HepG2 (cell line): ENCODE measurements around the gene GPN2. TPM values are rescaled to one million over a fixed set of nuclear protein-coding genes. Genes with fewer than 3 reads are reported as not detected.

Source experiments
- CREM ChIP-seq, 2 experiments: sonication (generic) in 1 of 2; formaldehyde crosslinking in 1 of 2; IDR thresholded peaks; 2 replicates each; pipeline versions ENCODE4 v1.4.0 to v1.6.1; 2016 to 2020; ENCODE audit warnings: antibody characterized with exemption in 1 of 2, mild to moderate bottlenecking in 1 of 2, missing genetic modification reagents in 1 of 2
- ELF1 ChIP-seq: sonication (generic); formaldehyde crosslinking; IDR thresholded peaks from 2 replicates; pipeline ENCODE4 v1.4.0; 2020; ENCODE audit warnings: missing genetic modification reagents
- HBP1 ChIP-seq: IDR thresholded peaks from 2 replicates; pipeline ENCODE4 v1.6.1; 2016; ENCODE audit warnings: low read depth, control low read depth
- HNRNPK ChIP-seq: fragments of 200-400 bp; formaldehyde crosslinking; IDR thresholded peaks from 2 replicates; pipeline ENCODE4 v1.6.1; 2018; ENCODE audit warnings: low read length, low read depth, moderate library complexity, mild to moderate bottlenecking; ENCODE audit not compliant: poor library complexity, severe bottlenecking
- JUN ChIP-seq: sonication (generic); formaldehyde crosslinking; IDR thresholded peaks from 2 replicates; pipeline ENCODE4 v1.4.0; 2020; ENCODE audit warnings: mild to moderate bottlenecking, missing genetic modification reagents
- KDM4B ChIP-seq: sonication (generic); formaldehyde crosslinking; IDR thresholded peaks from 2 replicates; pipeline ENCODE4 v1.4.0; 2020; ENCODE audit warnings: missing genetic modification reagents
- MLLT10 ChIP-seq: sonication (generic); formaldehyde crosslinking; IDR thresholded peaks from 2 replicates; pipeline ENCODE4 v1.4.0; 2020; ENCODE audit warnings: missing genetic modification reagents
- MTA3 ChIP-seq: sonication (generic); formaldehyde crosslinking; IDR thresholded peaks from 2 replicates; pipeline ENCODE4 v1.4.0; 2020; ENCODE audit warnings: missing genetic modification reagents
- MTF1 ChIP-seq: sonication (generic); formaldehyde crosslinking; IDR thresholded peaks from 2 replicates; pipeline ENCODE4 v1.5.0; 2020; ENCODE audit warnings: missing genetic modification reagents
- NFE2L1 ChIP-seq: sonication (generic); formaldehyde crosslinking; IDR thresholded peaks from 2 replicates; pipeline ENCODE4 v1.4.0; 2020; ENCODE audit warnings: missing genetic modification reagents, mild to moderate bottlenecking, borderline replicate concordance
- NFKBIZ ChIP-seq: IDR thresholded peaks from 2 replicates; pipeline ENCODE4 v1.6.1; 2018; ENCODE audit warnings: missing genetic modification reagents, missing compliant biosample characterization
- NFYB ChIP-seq: sonication (generic); formaldehyde crosslinking; IDR thresholded peaks from 2 replicates; pipeline ENCODE4 v1.4.0; 2020; ENCODE audit warnings: missing genetic modification reagents
- PBX2 ChIP-seq: IDR thresholded peaks from 2 replicates; pipeline ENCODE4 v1.6.1; 2016; ENCODE audit warnings: control low read depth
- PHF5A ChIP-seq: IDR thresholded peaks from one replicate; pipeline ENCODE4 v1.6.1; 2018; ENCODE audit warnings: low read depth, missing genetic modification reagents; ENCODE audit not compliant: unreplicated experiment
- PLSCR1 ChIP-seq: sonication (generic); formaldehyde crosslinking; IDR thresholded peaks from 2 replicates; pipeline ENCODE4 v1.5.0; 2020; ENCODE audit warnings: missing genetic modification reagents, mild to moderate bottlenecking, borderline replicate concordance
- SKI ChIP-seq: fragments of 450-650 bp; IDR thresholded peaks from one replicate; pipeline ENCODE4 v1.6.1; 2018; ENCODE audit warnings: mild to moderate bottlenecking; ENCODE audit not compliant: partially characterized antibody
- SRF ChIP-seq: IDR thresholded peaks from 2 replicates; pipeline ENCODE4 v1.6.1; 2011; ENCODE audit warnings: mild to moderate bottlenecking, low read depth, low read length, moderate library complexity
- ZFP1 ChIP-seq: IDR thresholded peaks from 2 replicates; pipeline ENCODE4 v1.6.1; 2016
- ZMYM2 ChIP-seq: sonication (generic); formaldehyde crosslinking; IDR thresholded peaks from 2 replicates; pipeline ENCODE4 v1.8.0; 2022; ENCODE audit warnings: mild to moderate bottlenecking, missing genetic modification reagents
- ZNF143 ChIP-seq: sonication (generic); formaldehyde crosslinking; IDR thresholded peaks from 2 replicates; pipeline ENCODE4 v1.4.0; 2020; ENCODE audit warnings: missing genetic modification reagents
- ZNF24 ChIP-seq: fragments of 450-650 bp; IDR thresholded peaks from 2 replicates; pipeline ENCODE4 v1.6.1; 2017; ENCODE audit warnings: antibody characterized with exemption, mild to moderate bottlenecking
- ZNF34 ChIP-seq: sonication (generic); formaldehyde crosslinking; IDR thresholded peaks from 2 replicates; pipeline ENCODE4 v1.4.0; 2020; ENCODE audit warnings: mild to moderate bottlenecking, missing genetic modification reagents, borderline replicate concordance
- ZNF350 ChIP-seq: sonication (generic); formaldehyde crosslinking; IDR thresholded peaks from 2 replicates; pipeline ENCODE4 v1.4.0; 2020; ENCODE audit warnings: mild to moderate bottlenecking, low read depth, missing genetic modification reagents, borderline replicate concordance
- ZNF597 ChIP-seq: sonication (generic); formaldehyde crosslinking; IDR thresholded peaks from 2 replicates; pipeline ENCODE4 v1.5.0; 2020; ENCODE audit warnings: missing genetic modification reagents
- ZNF770 ChIP-seq: sonication (generic); formaldehyde crosslinking; IDR thresholded peaks from 2 replicates; pipeline ENCODE4 v1.5.0; 2020; ENCODE audit warnings: mild to moderate bottlenecking, missing genetic modification reagents
- polyA plus RNA-seq, 8 experiments: library from polyadenylated mRNA; depleted of rRNA in 3 of 8; stranded (reverse) in 7 of 8; unstranded in 1 of 8; fragments of >200 nt; fragmentation: Illumina TruSeq in 4 of 8; extraction: Trizol in 4 of 8; gene quantifications; 2 replicates each; pipeline versions ENCODE4 v1.2.1 to v1.2.3, GENCODE V29; 2011 to 2016; ENCODE audit warnings: low read depth in 4 of 8, missing spikeins in 1 of 8, mixed read lengths in 1 of 8; ENCODE audit not compliant: insufficient read depth in 1 of 8
- total RNA-seq, 5 experiments: library from RNA; depleted of rRNA; stranded (reverse); fragments of >200 nt; fragmentation: Illumina TruSeq; extraction: Trizol; gene quantifications; 2 replicates each; pipeline ENCODE4 v1.2.3, GENCODE V29; 2016; ENCODE audit warnings: low read depth in 1 of 5

Gene GPN2
- total and polyA plus RNA-seq, 2 of the 13 experiments (the other 11 are each of a cell fraction or from before 2014, with no cell fraction given) = 19.3 to 38.9 TPM

GRCh38 chr1:26938004-26938658 lies 48.0 kb upstream of the GPN2 start (continued):
- TF ChIP-seq ZNF143 (CRISPR knock-in tag) = peak; percentile 28; the same call in 1 of the 2 replicates
- TF ChIP-seq KDM4B (CRISPR knock-in tag) = no peak
- TF ChIP-seq SRF = no peak
- TF ChIP-seq NFKBIZ (CRISPR knock-in tag) = no peak
- no peak for TF ChIP-seq MLLT10 (CRISPR knock-in tag)
- TF ChIP-seq MTF1 = no peak
- TF ChIP-seq MTA3 = no peak
- TF ChIP-seq ZNF24 = no peak
- no peak for TF ChIP-seq ZFP1 (CRISPR knock-in tag)
- peak; percentile 84; the same call in 1 of the 2 replicates for TF ChIP-seq CREM (IDR thresholded peaks at IDR 0.05)
- no peak for TF ChIP-seq CREM (CRISPR knock-in tag; IDR thresholded peaks at IDR 0.05)
- peak; percentile 96 for TF ChIP-seq ZNF350
- TF ChIP-seq SKI = peak; percentile 98
- no peak for TF ChIP-seq ZNF34 (CRISPR knock-in tag)
- TF ChIP-seq NFE2L1 (CRISPR knock-in tag) = no peak
- TF ChIP-seq JUN (CRISPR knock-in tag) = peak; percentile 70; the same call in 1 of the 2 replicates
- peak; percentile 94 for TF ChIP-seq ZMYM2 (CRISPR knock-in tag)
- peak; percentile 57; the same call in 1 of the 2 replicates for TF ChIP-seq HBP1 (CRISPR knock-in tag)
- TF ChIP-seq PHF5A (CRISPR knock-in tag) = peak; percentile 64
- TF ChIP-seq NFYB (CRISPR knock-in tag) = peak; percentile 44
- no peak for TF ChIP-seq PBX2 (CRISPR knock-in tag)
- peak; percentile 63 for TF ChIP-seq ELF1 (CRISPR knock-in tag)
- no peak for TF ChIP-seq HNRNPK
- no peak for TF ChIP-seq PLSCR1
- TF ChIP-seq ZNF770 = peak; percentile 68; the same call in 1 of the 2 replicates
- no peak for TF ChIP-seq ZNF597 (CRISPR knock-in tag)
